Measurements from ENCODE around the gene RBBP9. TPM values are rescaled to one million over a fixed set of nuclear protein-coding genes. Genes with fewer than 3 reads are reported as not detected.

RBBP9 gene
- polyA plus RNA-seq, 1 experiment = 19.7 TPM

DNA sequence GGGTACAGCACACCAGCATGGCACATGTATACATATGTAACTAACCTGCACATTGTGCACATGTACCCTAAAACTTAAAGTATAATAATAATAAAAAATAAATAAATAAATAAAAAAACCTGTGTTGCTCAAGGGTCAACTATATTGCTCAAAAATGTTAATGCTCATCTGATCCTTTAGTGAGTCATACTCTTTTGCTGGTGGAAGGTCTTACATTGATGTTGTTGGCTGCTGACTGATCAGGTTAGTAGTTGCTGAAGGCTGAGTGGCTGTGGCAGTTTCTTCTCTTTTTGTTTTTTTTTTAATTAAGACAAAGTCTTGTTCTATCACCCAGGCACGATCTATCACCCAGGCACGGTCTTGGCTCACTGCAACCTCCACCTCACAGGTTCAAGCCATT lies 40.6 kb upstream of the RBBP9 start:
- Histone ChIP-seq H3K27ac (ENCODE audit: low read depth, low read length) (no peak overlapping the region), H3K27me3 (ENCODE audit: control insufficient read depth, insufficient read depth, low read length) (no peaks in the 10 kb centered on the region), H3K4me3 (ENCODE audit: low read depth, low read length) (no peak overlapping the region), H3K9me3 (ENCODE audit: control insufficient read depth, insufficient read depth, low read length) (no peaks in the 10 kb centered on the region)
- TF ChIP-seq, protein P1, sequence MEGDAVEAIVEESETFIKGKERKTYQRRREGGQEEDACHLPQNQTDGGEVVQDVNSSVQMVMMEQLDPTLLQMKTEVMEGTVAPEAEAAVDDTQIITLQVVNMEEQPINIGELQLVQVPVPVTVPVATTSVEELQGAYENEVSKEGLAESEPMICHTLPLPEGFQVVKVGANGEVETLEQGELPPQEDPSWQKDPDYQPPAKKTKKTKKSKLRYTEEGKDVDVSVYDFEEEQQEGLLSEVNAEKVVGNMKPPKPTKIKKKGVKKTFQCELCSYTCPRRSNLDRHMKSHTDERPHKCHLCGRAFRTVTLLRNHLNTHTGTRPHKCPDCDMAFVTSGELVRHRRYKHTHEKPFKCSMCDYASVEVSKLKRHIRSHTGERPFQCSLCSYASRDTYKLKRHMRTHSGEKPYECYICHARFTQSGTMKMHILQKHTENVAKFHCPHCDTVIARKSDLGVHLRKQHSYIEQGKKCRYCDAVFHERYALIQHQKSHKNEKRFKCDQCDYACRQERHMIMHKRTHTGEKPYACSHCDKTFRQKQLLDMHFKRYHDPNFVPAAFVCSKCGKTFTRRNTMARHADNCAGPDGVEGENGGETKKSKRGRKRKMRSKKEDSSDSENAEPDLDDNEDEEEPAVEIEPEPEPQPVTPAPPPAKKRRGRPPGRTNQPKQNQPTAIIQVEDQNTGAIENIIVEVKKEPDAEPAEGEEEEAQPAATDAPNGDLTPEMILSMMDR (IDR thresholded peaks at IDR 0.05; ENCODE audit: low read depth, low read length) = no peak
- DNase-seq (ENCODE audit: low read depth, low spot score) = no peak
- CTCF ChIA-PET = no interaction called here
- POLR2A ChIA-PET = no interaction called here

DNA sequence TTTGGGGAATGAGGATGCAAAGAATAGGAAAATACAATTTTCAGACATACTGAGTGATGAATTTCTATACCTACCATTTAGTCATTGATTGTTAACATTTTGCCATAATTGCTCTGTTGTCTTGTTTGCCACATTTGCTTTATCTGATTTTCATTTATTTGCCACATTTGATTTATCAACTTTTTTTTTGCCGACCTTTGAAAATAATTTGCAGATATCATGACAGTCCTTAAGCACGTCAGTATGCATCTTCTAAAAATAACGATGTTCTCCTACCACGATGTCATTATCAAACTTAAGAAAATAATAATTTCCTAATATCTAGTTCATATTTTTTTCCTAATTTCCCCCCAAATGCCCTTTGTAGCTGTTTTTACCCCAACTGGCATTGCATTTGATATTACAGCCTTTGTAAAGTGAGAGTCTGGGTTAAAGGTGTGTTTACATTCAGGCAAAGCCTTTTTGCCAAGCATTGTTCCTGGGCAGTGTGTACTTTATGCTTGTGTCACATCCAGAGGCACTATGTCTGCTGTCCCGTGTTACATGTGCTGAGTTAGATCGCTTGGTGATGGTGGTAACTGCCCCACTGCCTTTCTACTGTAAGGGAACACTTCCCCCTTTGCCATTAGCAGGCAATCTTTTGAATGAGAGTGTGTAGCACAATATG lies 37.1 kb upstream of the RBBP9 start:
- DNase-seq (ENCODE audit: low read depth, low spot score) = no peak
- ChIA-PET CTCF (no interaction called here), POLR2A (no interaction called here)
- no peaks in the 10 kb centered on the region for H3K9me3 ChIP-seq (ENCODE audit: control insufficient read depth, insufficient read depth, low read length)
- H3K27me3 ChIP-seq (ENCODE audit: control insufficient read depth, insufficient read depth, low read length) = no peaks in the 10 kb centered on the region
- no peak overlapping the region for H3K4me3 ChIP-seq (ENCODE audit: low read depth, low read length)
- H3K27ac ChIP-seq (ENCODE audit: low read depth, low read length) = no peak overlapping the region
- TF ChIP-seq, protein P1 (IDR thresholded peaks at IDR 0.05; ENCODE audit: low read depth, low read length) = no peak

DNA sequence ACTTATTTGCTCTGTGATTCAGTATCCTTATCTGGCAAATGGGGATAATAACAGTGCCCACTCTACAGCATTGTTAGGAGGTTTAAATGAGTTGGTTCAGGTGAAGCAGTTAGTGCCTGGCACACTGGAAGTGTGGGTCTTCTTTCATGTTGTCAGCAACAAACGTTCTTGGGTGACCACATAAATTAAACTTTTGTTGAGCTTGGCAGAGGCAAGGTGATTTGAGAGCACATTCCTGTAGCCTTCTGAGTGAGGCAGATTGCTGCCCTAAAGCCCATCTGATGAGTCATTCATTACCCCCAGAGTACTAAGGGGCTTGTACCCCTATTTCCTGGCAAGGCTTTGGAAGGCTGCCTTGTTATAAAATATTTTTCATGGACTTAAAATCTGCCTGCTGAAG lies 36.5 kb upstream of the RBBP9 start:
- Histone ChIP-seq H3K27me3 (ENCODE audit: control insufficient read depth, insufficient read depth, low read length) (no peaks in the 10 kb centered on the region), H3K9me3 (ENCODE audit: control insufficient read depth, insufficient read depth, low read length) (no peaks in the 10 kb centered on the region), H3K4me3 (ENCODE audit: low read depth, low read length) (no peak overlapping the region), H3K27ac (ENCODE audit: low read depth, low read length) (no peak overlapping the region)
- ChIA-PET CTCF (no interaction called here), POLR2A (no interaction called here)
- DNase-seq (ENCODE audit: low read depth, low spot score) = no peak
- TF ChIP-seq, protein P1 (IDR thresholded peaks at IDR 0.05; ENCODE audit: low read depth, low read length) = no peak

DNA sequence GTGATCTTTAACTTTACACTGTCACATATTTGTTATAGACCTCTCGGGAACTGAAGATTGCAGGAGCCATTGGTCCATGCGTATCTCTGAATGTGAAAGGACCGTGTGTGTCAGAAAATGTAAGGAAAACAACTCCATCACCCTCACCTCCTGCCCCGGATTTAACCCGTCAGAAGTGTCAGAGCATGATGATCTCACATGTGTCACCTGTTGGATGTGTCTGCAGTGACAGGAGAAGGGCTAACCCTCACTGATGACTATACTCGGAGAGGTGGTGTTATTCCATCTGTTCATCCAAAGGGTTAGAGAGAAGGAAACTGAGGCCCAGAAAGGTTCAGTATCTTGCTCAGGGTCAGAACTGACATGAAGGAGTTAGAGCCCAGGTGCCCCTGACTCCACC lies 35.6 kb upstream of the RBBP9 start:
- TF ChIP-seq, protein P1 (IDR thresholded peaks at IDR 0.05; ENCODE audit: low read depth, low read length) = no peak
- Histone ChIP-seq H3K9me3 (ENCODE audit: control insufficient read depth, insufficient read depth, low read length) (no peaks in the 10 kb centered on the region), H3K27me3 (ENCODE audit: control insufficient read depth, insufficient read depth, low read length) (no peaks in the 10 kb centered on the region), H3K27ac (ENCODE audit: low read depth, low read length) (no peak overlapping the region), H3K4me3 (ENCODE audit: low read depth, low read length) (no peak overlapping the region)
- no peak for DNase-seq (ENCODE audit: low read depth, low spot score)
- POLR2A ChIA-PET = no interaction called here
- CTCF ChIA-PET = no interaction called here

DNA sequence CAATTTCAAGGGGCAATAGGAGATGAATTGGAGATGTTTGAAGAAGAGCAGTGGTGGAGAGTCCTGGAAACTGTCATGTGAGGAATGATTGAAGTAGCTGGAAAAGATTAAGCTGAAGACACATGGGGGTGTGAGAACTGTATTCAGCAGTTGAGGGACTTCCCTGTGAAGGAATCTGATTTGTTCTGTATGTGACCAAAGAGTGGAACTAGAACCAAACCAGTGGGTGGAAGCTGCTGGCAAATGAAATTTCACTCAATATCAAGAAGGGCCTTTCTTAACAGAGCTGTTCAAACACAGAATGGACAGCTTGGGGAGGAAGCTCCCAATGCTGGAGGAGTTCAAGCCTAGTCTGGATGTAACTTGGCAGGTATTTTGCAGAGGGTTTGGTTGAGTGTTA lies 32.0 kb upstream of the RBBP9 start:
- POLR2A ChIA-PET = no interaction called here

More for the DNA sequence above, 32.0 kb upstream of the RBBP9 start:
- DNase-seq (ENCODE audit: low read depth, low spot score) = no peak
- Histone ChIP-seq H3K4me3 (ENCODE audit: low read depth, low read length) (no peak overlapping the region), H3K9me3 (ENCODE audit: control insufficient read depth, insufficient read depth, low read length) (no peaks in the 10 kb centered on the region), H3K27ac (ENCODE audit: low read depth, low read length) (no peak overlapping the region), H3K27me3 (ENCODE audit: control insufficient read depth, insufficient read depth, low read length) (no peaks in the 10 kb centered on the region)
- CTCF ChIA-PET = no interaction called here
- TF ChIP-seq, protein P1 (IDR thresholded peaks at IDR 0.05; ENCODE audit: low read depth, low read length) = no peak

Data from AG04450 (cell line).